DMS53 treated with DMSO at 0.1 percent for 48 hours (cell line): ENCODE measurements around the gene WNT11.
"Not testable (repeated sequence)": the region's sequence is repeated elsewhere in the genome, so short reads cannot be mapped to it uniquely, and the experiment has no call there.

ENCODE experiments used
- DNase-seq: peaks from one replicate; lab custom pipeline; 2025; ENCODE audit not compliant: unreplicated experiment; lab: John Stamatoyannopoulos, UW

The WNT11 gene

GRCh38 chr11:76203131-76203925, 3.0 kb downstream of the WNT11 start:
- no peak for DNase-seq

DNA sequence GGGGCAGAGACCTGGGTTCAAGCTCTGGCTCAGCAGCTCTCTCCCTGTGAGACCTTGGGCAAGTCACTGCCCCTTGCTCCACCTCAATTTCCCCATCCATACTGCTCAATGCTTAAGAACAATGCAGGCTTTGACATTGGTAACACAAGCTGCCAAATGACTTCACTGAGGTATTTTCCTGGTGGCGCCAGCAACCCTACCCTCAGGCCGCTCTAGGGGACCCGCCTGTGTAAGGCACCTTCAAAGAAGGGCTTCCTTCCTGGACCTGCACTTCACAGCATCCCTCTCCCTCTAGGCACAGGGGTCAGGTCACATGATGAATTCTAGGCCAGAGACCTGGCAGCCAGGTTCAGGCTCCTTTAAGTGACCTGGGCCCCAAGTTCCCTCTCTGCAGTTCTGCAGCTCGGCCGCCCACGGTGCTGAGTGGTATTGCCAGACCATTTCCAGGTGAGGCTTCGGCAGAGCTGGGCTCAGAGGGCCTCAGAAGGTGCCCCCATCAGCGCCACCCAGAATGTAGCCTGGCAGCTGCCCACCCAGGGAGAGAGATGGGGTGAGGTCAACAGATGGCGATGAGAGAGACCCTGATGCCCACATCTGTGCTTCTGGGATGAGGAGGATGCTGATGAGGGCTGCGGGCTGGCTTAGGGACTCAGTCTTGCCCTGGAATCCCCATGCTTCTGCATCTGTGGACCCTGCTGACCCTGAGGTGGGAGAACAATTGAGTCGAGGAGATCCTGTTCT, 4.5 kb downstream of the WNT11 start:
- no peak for DNase-seq

DNA sequence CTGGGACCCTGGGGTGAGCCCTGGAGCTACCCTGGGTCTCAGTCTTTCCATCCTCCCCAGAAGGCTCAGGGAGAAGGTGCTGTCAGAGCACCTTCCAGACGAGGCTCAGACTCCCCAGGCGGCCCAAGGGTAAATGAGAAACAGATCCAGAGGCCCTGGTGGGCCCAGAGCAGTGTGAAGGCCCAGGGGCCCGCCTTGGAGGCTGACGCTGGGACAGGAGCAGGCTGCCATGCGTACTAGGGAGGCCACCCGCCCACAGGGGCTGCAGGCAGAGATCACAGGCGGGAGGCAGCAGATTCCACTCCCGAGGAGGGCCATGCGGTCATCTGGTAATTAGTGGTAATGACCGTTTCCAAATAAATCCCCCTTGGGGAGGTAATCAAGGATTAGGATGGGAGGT, 5.2 kb downstream of the WNT11 start:
- DNase-seq, result no peak

DNA sequence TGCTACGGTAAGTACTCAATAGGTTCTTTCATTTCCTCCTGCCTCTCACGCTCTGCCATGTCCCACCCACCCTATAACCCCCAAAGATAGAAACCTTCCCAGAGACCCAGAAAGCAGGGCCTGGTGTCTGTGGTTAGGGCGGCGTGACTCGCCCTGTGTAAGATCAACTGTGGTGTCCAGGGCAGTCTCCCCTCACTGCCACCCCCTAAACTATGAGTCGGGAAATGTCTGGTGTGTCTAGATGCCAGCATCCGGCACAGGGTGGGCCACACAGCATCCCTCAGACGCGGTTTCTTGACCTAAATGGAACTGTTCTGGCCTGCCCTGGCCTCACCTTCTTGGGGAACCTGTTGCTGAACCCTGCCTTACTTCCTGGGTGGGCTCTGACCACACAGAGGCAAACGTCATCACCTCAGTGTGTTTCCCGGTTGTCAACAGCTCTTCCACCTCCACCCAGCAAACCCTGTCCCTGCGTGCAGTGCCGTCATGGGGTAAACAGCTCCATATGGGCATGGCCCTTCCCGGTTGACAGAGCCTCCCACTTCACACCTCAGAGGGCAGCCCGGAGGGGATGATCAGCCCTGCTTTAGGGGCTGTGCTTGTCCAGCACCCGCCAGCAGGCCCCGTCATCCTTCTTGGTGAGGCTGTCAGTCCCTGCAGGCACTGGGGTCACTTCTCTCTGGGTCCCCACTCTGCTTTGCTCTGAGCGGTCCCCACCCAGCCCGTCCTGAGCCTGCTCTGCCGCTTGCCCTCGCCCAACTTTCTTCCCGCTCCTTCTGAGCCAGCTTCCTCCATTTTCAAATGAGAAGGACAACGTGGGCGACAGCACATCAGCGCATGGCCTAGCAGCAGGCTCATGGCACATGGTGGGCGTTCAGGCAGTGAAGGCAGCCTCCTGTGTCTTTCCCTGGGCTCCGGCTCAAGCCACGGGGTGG, 6.0 kb downstream of the WNT11 start:
- no peak for DNase-seq

DNA sequence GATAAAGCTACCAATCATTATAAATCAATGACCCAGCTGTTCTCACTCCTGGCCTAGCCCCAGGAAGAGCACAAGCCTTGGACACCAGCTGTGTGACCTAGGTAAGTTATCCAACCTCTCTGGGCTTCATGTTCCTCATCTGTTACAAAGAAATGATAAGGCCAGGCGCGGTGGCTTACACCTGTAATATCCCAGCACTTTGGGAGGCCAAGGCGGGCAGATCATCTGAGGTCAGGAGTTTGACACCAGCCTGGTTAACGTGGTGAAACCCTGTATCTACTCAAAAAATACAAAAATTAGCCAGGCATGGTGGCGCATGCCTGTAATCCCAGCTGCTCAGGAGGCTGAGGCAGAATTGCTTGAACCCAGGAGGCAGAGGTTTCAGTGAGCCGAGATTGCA, 7.6 kb downstream of the WNT11 start:
- DNase-seq, result not testable (repeated sequence)

DNA sequence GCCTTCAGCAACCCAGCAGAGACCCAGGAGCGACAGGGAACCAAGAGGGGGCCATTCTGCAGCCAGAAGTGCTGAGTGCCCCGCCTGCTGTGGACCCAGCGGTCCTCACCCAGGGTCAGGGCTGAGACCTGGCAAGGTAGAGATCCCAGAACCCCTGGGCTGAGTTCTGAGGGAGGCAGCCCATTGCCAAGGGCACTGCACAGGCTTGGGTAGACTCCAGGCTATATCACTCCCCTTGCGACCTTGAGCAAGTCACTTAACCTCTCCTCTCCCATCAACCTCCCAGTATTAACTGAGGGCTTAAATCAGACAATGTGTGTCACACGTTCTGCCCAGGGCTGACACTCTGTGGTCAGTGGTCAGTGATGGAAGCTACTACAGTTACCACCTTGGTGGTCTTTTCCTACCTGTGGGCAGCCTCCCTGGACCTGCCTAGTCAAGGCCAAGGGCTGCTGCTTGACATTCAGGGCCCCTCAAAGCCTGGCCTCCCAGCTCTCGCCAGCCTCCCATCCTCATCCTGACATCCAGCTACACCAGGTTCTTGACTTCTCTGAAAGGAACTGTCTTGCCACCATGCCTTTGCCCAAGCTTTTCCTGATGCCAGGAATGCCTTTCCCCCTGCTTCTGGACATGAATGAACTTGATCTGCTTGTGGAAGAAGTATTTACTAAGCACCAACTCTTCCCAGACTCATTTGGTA, 8.2 kb downstream of the WNT11 start:
- DNase-seq, result no peak

GRCh38 chr11:76197332-76197731, 9.0 kb downstream of the WNT11 start:
- no peak for DNase-seq

GRCh38 chr11:76196849-76197248, 9.5 kb downstream of the WNT11 start:
- no peak for DNase-seq

- DNase-seq, result no peak
Measured at GRCh38 chr11:76194872-76195668, 11.2 kb downstream of the WNT11 start.

DNA sequence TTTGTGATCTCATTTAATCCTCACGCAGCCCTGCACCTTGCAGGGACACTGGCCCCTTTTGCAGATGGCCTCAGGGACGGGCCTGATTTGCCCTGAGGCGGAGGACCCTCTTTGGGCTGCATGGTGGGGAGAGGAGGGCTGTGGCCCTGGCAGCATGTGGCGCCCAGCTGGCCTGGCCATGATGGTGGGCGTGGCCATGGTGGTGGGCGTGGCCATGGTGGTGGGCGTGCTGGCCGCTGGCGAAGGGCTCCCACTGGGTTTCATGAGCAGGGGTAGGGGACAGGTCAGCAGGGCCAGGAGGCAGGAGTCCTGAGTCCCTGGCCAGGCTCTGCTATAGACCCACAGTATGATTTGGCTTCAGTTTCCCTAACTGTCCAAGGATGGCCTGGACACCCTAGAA, 13.1 kb downstream of the WNT11 start:
- DNase-seq, result no peak

DNA sequence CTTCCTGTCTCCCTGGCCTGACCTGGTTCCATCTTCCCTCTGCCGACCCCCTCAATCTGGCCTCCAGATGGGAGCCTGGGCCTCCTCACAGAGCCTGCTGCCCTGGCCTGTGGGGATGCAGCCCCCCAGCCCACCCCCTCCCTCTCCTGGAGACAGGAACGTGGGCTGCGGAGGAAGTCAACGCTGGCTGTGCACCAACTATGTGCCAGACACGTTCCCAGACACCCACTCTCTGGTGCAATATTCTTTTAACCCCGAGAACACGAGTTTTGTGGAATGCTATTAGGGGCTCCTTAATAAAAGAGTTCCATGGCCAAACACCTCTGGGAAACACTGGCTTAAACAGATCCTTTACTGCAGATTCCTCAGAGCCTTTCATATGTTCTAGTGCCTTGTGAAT, 15.9 kb downstream of the WNT11 start:
- DNase-seq, result no peak

DNA sequence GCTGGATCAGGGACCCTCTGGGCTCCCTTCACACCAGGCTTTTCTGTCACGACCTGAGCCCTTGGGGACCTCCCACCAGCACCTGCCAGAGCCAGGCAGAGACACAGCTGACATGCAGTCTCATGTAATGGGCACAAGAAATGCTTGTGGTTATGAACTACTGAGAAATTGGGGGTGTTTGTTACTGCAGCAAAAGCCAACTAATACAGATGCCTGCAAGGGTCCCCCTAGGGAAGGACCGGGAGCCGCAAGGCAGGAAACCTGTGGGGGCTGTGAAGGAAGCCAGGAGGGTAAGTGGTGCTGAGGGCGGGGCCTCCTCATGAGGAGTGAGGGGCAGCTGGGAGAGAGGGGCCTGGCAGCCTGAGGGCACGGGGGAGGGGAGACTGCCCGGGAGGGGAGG, 16.6 kb downstream of the WNT11 start:
- DNase-seq, result no peak

DNA sequence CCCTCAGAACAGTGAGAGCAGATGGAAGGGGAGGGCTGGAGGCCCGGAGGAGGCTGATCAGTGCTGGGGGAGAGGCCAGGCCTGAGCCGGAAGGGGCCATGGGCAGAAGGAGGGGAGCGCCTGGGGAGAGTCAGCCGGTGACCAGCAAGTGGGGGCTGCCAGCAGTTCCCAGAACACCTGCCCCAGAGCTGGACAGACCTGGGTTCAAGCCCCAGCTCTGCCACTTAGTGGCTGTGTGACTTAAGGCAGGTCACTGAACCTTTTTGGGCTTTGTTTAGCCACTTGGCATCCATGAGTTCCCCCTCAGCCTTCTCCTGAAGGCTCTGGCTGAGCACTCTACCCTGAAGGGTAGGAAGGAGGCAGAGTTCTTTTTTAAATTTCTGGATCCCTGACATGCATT, 17.4 kb downstream of the WNT11 start:
- no peak for DNase-seq

- DNase-seq, result no peak
Measured at GRCh38 chr11:76186776-76187279, 19.5 kb downstream of the WNT11 start.

GRCh38 chr11:76185931-76186401, 20.3 kb downstream of the WNT11 start:
- no peak for DNase-seq

DNA sequence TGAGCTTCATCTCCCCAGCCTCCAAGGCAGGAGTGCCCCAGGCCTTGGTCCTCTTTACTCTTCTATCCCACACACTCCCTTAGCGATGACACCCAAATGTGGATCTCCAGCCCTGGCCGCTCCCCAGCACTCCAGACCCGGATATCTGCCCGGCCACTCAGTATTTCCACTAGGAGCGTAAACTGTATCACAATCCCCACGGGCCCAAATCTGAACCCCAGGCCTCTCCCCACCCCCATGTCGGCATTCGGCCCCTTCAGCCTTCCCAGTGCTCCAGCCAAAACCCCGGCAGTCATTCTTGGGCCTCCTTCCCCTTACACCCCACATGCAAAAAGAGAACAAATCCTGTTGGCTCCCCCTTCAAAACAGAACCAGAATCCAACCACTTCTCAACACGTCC, 20.8 kb downstream of the WNT11 start:
- no peak for DNase-seq

GRCh38 chr11:76184551-76184993, 21.7 kb downstream of the WNT11 start:
- DNase-seq, result no peak

- DNase-seq, result no peak
Measured at GRCh38 chr11:76181371-76181770, 24.9 kb downstream of the WNT11 start.

- DNase-seq, result no peak
Measured at GRCh38 chr11:76179147-76179546, 27.2 kb downstream of the WNT11 start.

GRCh38 chr11:76177250-76177686, 29.0 kb downstream of the WNT11 start:
- DNase-seq, result no peak
